Measurements from ENCODE around the gene LRCOL1.

Gene LRCOL1

DNA sequence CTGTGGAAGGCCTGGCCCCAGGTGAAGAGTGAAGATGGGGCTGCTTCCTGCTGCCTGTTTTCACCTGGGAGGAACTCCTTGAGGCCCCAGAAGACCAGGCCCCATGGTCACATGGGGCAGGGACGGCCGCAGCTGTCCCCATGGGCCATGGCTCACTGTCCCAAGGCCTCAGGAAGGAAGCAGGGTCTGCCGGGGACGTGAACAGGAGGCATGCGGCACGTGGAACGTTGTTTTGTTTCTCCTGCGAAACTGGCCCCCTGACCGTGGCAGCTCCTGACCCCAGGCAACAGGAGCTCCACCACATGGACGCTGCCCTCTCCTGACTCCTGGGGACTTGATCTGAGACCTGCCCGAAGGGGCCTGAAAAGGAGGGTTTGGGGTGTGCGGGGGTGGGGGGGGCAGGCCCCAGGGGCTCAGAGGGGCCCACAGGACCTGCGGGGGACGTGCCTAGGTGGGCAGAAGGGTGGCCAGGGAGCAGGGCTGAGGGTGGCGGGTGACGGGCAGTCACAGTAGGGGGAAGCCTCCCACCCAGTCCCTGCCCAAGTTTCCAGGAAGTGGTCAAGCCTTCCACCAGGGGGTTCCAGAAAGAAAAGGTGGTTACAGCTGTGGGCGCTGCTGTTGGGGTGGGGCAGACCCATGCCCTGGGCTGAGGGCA is 41.4 kb downstream of the LRCOL1 start:
- TF ChIP-seq CTCF (IDR thresholded peaks at IDR 0.05), result no peak
- no peak for TF ChIP-seq ZFX (IDR thresholded peaks at IDR 0.05; ENCODE audit: borderline replicate concordance)
- no peak overlapping the region for H3K27ac ChIP-seq

DNA sequence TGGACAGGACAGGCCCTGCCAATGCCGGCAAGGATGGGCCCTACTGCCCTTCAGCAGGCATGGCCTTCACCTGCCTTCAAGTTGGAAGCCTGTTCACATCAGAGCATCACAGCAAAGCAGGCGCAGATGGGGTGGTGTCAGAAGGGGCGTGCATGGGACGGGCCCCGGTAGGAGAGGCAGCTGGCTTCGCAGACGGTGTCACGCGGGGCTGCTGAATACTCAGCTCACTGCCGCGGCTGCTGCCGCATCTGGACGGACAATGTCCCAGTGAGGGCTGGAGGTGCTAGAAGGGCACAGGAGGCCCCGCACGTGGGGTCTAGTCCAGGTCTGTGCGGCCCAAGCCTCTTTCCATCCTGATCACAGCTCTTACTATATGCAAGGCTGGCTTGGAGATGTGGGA is 42.1 kb downstream of the LRCOL1 start:
- no peak overlapping the region for H3K27ac ChIP-seq
- TF ChIP-seq CTCF (IDR thresholded peaks at IDR 0.05), result no peak
- no peak for TF ChIP-seq ZFX (IDR thresholded peaks at IDR 0.05; ENCODE audit: borderline replicate concordance)

DNA sequence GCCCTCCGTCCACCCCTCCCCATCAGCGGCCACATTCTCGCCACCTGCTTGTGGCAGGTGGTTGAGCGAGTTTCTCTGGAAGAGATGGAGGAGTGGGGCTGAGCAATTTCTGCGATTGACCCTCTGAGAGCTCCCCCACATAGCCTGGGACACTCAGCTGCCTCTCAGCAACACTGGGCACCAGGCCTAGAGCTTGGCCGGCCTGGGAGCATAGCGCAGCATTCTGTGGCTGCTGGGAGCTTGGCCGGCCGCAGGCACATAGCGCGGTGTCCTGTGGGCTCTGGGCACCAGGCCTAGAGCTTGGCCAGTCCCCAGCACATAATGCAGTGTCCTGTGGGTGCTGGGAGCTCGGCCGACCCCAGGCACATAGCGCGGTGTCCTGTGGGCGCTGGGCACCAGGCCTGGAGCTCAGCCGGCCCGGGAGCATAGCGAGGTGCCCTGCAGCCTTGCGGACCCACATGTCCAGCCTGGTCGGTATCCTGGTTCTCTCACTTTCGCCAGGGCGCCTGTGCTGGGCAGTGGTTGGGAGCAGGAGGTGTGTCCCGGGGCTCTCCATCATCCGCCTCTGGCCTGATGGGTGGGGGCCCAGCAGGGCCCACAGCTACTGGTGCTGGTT is 43.8 kb downstream of the LRCOL1 start:
- no peak for TF ChIP-seq ZFX (IDR thresholded peaks at IDR 0.05; ENCODE audit: borderline replicate concordance)

GRCh38 chr12:132565365-132565764 is 45.0 kb downstream of the LRCOL1 start:
- TF ChIP-seq ZFX (IDR thresholded peaks at IDR 0.05; ENCODE audit: borderline replicate concordance), result no peak
- TF ChIP-seq CTCF (IDR thresholded peaks at IDR 0.05), result no peak
- no peak overlapping the region for H3K27ac ChIP-seq

More for the DNA sequence above, 43.8 kb downstream of the LRCOL1 start:
- H3K27ac ChIP-seq, result no peak overlapping the region

DNA sequence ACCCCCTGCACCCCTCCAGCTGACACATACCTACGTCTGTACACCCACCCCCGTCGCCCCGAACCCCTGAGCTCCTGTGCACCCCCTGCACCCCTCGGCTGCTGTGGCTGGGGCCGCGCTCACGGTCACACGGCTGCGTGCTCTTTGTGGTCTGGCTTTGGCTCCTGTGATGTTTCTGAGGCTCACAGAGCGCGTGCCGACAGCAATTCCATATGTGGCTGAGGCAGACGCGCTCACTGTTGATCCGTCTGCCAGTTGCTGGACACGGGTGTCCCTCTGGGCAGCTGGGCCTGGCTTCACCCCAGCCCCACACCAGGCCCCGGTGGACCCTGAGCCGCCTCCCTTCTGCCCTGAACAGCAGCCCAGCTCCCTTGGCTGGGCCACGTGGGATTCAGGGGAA is 46.5 kb downstream of the LRCOL1 start:
- H3K27ac ChIP-seq, result no peak overlapping the region
- no peak for TF ChIP-seq CTCF (IDR thresholded peaks at IDR 0.05)

- TF ChIP-seq CTCF (IDR thresholded peaks at IDR 0.05) (no peak), ZFX (IDR thresholded peaks at IDR 0.05; ENCODE audit: borderline replicate concordance) (no peak)
Observed at GRCh38 chr12:132562489-132563021, 47.8 kb downstream of the LRCOL1 start.

GRCh38 chr12:132561427-132562156 is 48.8 kb downstream of the LRCOL1 start:
- peak overlapping the region; percentile 92 for H3K27ac ChIP-seq
- TF ChIP-seq CTCF (IDR thresholded peaks at IDR 0.05) (peak; percentile 80), ZFX (IDR thresholded peaks at IDR 0.05; ENCODE audit: borderline replicate concordance) (no peak)

More at GRCh38 chr12:132562489-132563021, 47.8 kb downstream of the LRCOL1 start:
- H3K27ac ChIP-seq, result no peak overlapping the region
